Activated T-cell treated with anti-CD3 and anti-CD28 coated beads, Interleukin-2, amount 50 U/mL, for 1 hour (primary cell): ENCODE data around the gene HSCB.
A peak's percentile ranks its signal among the peaks of the same experiment; 100 is the strongest.
"Not testable (repeated sequence)": the region's sequence is repeated elsewhere in the genome, so short reads cannot be mapped to it uniquely, and the experiment has no call there.

Experiments
- DNase-seq: peaks from one replicate; pipeline ENCODE4 v3.0.0-alpha.2; 2020

Gene HSCB

GRCh38 chr22:28792491-28793383 lies 50.9 kb downstream of the HSCB start:
- no peak for DNase-seq

GRCh38 chr22:28793976-28794584 lies 52.2 kb downstream of the HSCB start:
- no peak for DNase-seq

DNA sequence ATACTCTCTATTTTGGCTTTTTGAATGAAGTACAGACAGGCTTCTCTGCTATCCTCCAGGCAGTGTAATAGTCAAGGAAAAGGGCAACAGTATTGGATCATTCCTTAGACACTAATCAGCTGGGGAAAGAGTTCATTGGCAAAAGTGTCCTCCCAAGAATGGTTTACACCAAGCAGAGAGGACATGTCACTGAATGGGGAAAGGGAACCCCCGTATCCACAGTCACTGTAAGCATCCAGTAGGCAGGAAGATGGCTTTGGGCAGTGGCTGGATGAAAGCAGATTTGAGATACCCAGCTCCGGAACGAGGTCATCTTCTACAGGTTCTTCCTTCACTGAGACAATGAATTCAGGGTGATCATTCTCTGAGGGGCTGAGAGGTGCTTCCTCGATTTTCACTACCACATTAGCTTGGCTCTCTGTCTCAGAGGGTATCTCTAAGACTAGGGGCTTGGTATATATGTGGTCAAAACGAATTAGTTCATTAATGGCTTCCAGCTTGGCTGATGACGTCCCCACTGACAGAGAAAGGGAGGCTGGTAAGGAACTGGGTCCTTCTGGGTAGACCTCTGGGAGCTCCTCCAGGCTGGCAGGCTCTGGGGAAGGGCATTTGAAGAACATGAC lies 53.3 kb downstream of the HSCB start:
- no peak for DNase-seq

DNA sequence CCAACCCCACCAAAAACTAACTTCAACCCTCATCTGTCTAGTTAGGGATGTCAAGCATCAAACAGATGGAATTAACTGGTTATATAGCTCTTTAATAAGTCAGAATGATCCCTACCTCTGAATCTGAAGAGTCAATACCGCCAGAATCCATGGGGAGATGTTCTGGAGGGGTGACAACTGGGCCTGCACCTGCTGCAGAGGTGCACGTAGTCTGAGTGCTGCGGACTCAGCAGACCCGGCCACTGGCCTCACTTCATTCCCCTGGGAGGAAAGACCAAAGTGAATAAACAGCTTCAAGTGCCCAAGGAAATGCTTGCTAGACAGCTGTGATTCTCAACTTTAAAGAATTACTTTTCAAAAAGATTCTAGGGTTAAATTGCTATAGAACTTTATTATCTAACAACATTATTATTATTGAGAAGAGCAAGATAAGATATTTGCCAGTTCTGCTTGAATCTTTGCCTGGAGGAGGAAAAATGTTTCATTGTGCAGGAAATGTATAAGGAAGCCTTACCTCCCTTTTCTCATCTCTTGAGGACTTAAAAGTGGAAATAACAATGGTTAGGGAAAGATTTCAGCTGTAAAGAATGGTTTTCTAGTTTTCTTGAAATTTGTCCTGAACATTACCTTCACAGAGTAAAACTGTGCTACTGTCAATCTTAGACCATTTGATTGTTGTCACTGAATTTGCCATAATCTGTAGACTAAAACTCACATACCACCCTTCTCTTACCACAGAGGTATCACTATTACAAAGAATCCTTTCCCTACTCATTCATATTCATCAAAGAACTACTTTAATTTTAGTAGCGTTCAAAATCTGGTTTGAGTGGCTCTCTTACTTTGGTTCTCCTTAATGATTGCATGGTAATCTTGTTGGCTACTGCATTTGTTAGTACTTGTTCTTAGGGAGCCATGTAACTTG lies 54.4 kb downstream of the HSCB start:
- no peak for DNase-seq

GRCh38 chr22:28798810-28799605 lies 57.2 kb downstream of the HSCB start:
- no peak for DNase-seq

- DNase-seq = no peak
Measured at GRCh38 chr22:28799606-28800307, 57.9 kb downstream of the HSCB start.

- DNase-seq = peak; percentile 93
Measured at GRCh38 chr22:28800308-28801041, 58.6 kb downstream of the HSCB start, which contains the start of gene XBP1. Gene XBP1 (minus strand): TSS chr22:28800569.

DNA sequence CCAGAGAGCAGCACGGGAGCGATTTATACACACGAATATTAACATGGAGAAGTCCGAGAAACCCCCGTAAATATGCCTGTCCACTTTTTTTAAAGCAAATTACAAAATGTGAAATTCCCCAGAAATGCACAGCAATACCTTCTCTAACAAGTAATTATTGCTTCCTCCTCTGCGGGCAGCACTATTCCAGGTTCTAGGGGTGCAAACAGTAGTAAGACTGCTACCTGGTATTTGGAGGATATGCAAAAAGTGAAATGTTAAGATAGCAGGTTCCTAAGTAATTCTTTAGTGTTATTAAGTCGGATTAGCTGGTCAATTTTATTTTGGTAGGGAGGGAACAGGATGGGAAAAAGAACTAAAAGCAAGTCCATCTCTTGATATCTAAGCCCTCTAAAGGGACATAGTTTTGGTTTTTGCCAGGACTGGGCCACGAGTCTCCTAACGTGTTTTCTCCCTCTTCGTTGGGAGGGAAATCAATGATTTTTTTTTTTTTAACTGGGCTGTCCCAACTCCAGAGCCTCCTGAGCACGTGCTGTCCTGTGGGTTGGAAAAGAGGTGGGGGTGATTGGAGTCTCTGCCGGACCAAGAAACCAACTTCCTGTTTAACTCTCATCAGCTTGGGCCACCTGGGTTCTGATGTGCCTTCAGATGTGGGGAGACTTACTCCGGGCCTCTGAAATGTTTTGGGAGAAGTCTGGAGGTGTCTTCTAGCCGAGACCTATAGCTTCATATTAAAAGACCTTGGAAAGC lies 60.2 kb downstream of the HSCB start:
- DNase-seq = no peak

GRCh38 chr22:28802595-28803123 lies 60.8 kb downstream of the HSCB start:
- DNase-seq = no peak

GRCh38 chr22:28805426-28805825 lies 63.6 kb downstream of the HSCB start:
- not testable (repeated sequence) for DNase-seq
